A673 (cell line): ENCODE measurements around the gene CRX. TPM values are rescaled to one million over a fixed set of nuclear protein-coding genes. Genes with fewer than 3 reads are reported as not detected.
"Not testable (repeated sequence)": the region's sequence is repeated elsewhere in the genome, so short reads cannot be mapped to it uniquely, and the experiment has no call there.

Source experiments
- BruUV-seq: library from RNA; stranded (reverse); fragments of 400-500 nt; replicated peaks from 2 replicates; lab custom pipeline; 2021; lab: Mats Ljungman, UMichigan
- CTCF ChIA-PET: fragments of 300-600 bp; sonication (Branson Sonifier 250); formaldehyde crosslinking; loops from one replicate; lab custom pipeline; 2022; ENCODE audit warnings: antibody characterized with exemption; lab: Charles Lee
- POLR2A ChIA-PET: fragments of 300-600 bp; sonication (Branson Sonifier 250); formaldehyde crosslinking; loops from one replicate; lab custom pipeline; 2022; ENCODE audit warnings: antibody characterized with exemption; ENCODE audit not compliant: low non-redundant PET; lab: Charles Lee
- DNase-seq: peaks from one replicate; pipeline ENCODE4 v3.0.0-alpha.2; 2015; ENCODE audit warnings: low spot score
- H3K27ac ChIP-seq: fragments of 200-600 bp; sonication (generic); 2 replicates; pipeline ENCODE4 v1.5.1; 2016; ENCODE audit warnings: mixed run types, low read depth, mild to moderate bottlenecking, mixed read lengths, antibody characterized with exemption, low read length; ENCODE audit not compliant: poor library complexity, severe bottlenecking
- H3K27me3 ChIP-seq: fragments of 200-600 bp; sonication (generic); replicated peaks from 2 replicates; pipeline ENCODE4 v1.6.1; 2017; ENCODE audit warnings: mixed run types, low read depth, mild to moderate bottlenecking, mixed read lengths, antibody characterized with exemption, low read length; ENCODE audit not compliant: insufficient read depth, poor library complexity
- H3K36me3 ChIP-seq: fragments of 200-600 bp; sonication (generic); 2 replicates; pipeline ENCODE4 v1.6.1; 2016; ENCODE audit warnings: mixed run types, mild to moderate bottlenecking, mixed read lengths, antibody characterized with exemption, low read length; ENCODE audit not compliant: insufficient read depth, poor library complexity, severe bottlenecking
- H3K4me1 ChIP-seq: fragments of 200-600 bp; sonication (generic); 2 replicates; pipeline ENCODE4 v1.6.1; 2017; ENCODE audit warnings: mixed run types, mild to moderate bottlenecking, mixed read lengths, antibody characterized with exemption, low read length; ENCODE audit not compliant: insufficient read depth, poor library complexity, severe bottlenecking
- H3K4me3 ChIP-seq: fragments of 200-600 bp; sonication (generic); 2 replicates; pipeline ENCODE4 v1.5.1; 2016; ENCODE audit warnings: low read depth, mixed run types, mild to moderate bottlenecking, mixed read lengths, low read length; ENCODE audit not compliant: poor library complexity, severe bottlenecking
- H3K9me3 ChIP-seq: fragments of 200-600 bp; sonication (generic); 2 replicates; pipeline ENCODE4 v1.6.1; 2016; ENCODE audit warnings: mixed run types, low read depth, mild to moderate bottlenecking, mixed read lengths, antibody characterized with exemption, low read length; ENCODE audit not compliant: poor library complexity, severe bottlenecking
- CTCF ChIP-seq: fragments of 300-800, 200-600 bp; sonication (generic); conservative IDR thresholded peaks from 2 replicates; pipeline ENCODE4 v1.5.1; 2017; ENCODE audit warnings: low read depth, mild to moderate bottlenecking, antibody characterized with exemption, low read length, moderate library complexity, mixed read lengths
- EZH2 ChIP-seq: fragments of 200-600 bp; sonication (generic); IDR thresholded peaks from 2 replicates; pipeline ENCODE4 v1.6.1; 2017; ENCODE audit warnings: borderline replicate concordance, low read depth, mild to moderate bottlenecking, mixed read lengths, antibody characterized with exemption, low read length; ENCODE audit not compliant: poor library complexity, severe bottlenecking
- intact Hi-C: fragments of 100-400 bp; cut with micrococcal nuclease; formaldehyde crosslinking; loops from one replicate; pipeline ENCODE4 v1.10.0; 2022; ENCODE audit not compliant: unreplicated experiment
- total RNA-seq: library from RNA; stranded (reverse); gene quantifications from 2 replicates; pipeline ENCODE4 v1.2.3, GENCODE V29; 2021

Gene CRX
- total RNA-seq, 1 experiment from 2014 or later, result not detected

DNA sequence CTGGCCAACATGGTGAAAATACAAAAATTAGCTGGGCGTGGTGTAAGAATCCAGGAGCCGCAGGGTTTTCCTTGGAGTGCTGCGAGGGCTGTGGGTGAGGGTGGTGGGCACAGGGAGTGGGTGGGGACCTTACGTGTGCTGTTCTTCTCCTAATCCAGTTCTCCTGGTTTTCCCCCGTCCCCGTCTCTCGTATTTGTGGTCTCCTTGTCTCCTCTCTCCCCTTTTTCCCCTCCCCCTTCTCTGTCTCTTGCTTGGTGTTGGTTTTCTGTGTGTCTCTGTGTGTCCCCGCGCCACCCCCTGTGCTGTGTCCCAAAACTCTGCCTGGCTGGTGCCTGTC, 41.6 kb upstream of the CRX start:
- no peak for DNase-seq
- H3K9me3 ChIP-seq, result no peaks in the 10 kb centered on the region
- H3K36me3 ChIP-seq, result peaks cover 30% of the 10 kb centered on the region
- TF ChIP-seq EZH2 (no peak), CTCF (no peak)
- ChIA-PET CTCF (interaction anchor here (0.7 kb wide), 1 partner anchor 77 kb away, joined by 4 read pairs; no protein-coding TSS in a partner anchor), POLR2A (no interaction called here)
- BruUV-seq, result no TSS peak
- H3K27ac ChIP-seq, result peak overlapping the region; percentile 45
- H3K4me3 ChIP-seq, result peak overlapping the region; percentile 98
- no peaks in the 10 kb centered on the region for H3K27me3 ChIP-seq
- peaks cover 9% of the 10 kb centered on the region for H3K4me1 ChIP-seq
- intact Hi-C loops, result no loop called here

- intact Hi-C loops, result no loop called here
- H3K27ac ChIP-seq, result no peak overlapping the region
- peaks cover 9% of the 10 kb centered on the region for H3K4me1 ChIP-seq
- ChIA-PET POLR2A (no interaction called here), CTCF (no interaction called here)
- H3K9me3 ChIP-seq, result no peaks in the 10 kb centered on the region
- BruUV-seq, result no TSS peak
- no peak for DNase-seq
- no peaks in the 10 kb centered on the region for H3K27me3 ChIP-seq
- H3K36me3 ChIP-seq, result peaks cover 39% of the 10 kb centered on the region
- TF ChIP-seq EZH2 (no peak), CTCF (no peak)
- no peak overlapping the region for H3K4me3 ChIP-seq
Measured at GRCh38 chr19:47781590-47782262, 40.0 kb upstream of the CRX start.

DNA sequence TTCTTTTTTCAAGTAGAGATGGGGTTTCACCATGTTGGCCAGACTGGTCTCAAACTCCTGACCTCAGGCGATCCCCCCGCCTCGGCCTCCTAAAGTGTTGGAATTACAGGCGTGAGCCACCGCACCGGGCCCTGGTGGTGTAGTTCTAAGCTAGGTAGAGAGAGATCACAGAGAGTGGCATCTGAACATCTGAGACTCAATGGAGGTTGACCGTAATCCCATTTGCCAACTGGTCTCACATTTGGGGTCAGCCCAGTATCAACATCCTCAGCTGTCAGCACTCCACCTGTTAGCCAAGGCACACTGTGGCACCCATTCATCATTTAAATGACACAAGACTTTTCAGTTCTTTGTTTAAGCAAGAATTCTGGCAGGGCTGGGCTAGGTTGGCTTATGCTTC, 35.2 kb upstream of the CRX start:
- ChIA-PET POLR2A (no interaction called here), CTCF (interaction anchor here (2.2 kb wide), 1 partner anchor 21 kb away, joined by 17 read pairs; no protein-coding TSS in a partner anchor)
- intact Hi-C loops, result loop anchor here (5.0 kb wide), 1 partner anchor 74 kb away; the partner anchor contains the start of gene EHD2
- Histone ChIP-seq H3K27me3 (no peaks in the 10 kb centered on the region), H3K4me1 (no peaks in the 10 kb centered on the region), H3K36me3 (peaks cover 28% of the 10 kb centered on the region), H3K27ac (no peak overlapping the region), H3K4me3 (no peak overlapping the region), H3K9me3 (no peaks in the 10 kb centered on the region)
- BruUV-seq, result no TSS peak
- no peak for DNase-seq
- no peak for TF ChIP-seq EZH2
- no peak for TF ChIP-seq CTCF

GRCh38 chr19:47787307-47787706, 34.4 kb upstream of the CRX start:
- POLR2A ChIA-PET, H3K4me1 ChIP-seq, H3K9me3 ChIP-seq, H3K27ac ChIP-seq, DNase-seq, H3K27me3 ChIP-seq, H3K4me3 ChIP-seq, BruUV-seq: not testable (repeated sequence)
- H3K36me3 ChIP-seq, result peaks cover 21% of the 10 kb centered on the region
- intact Hi-C loops, result loop anchor here (5.0 kb wide), 1 partner anchor 75 kb away; the partner anchor contains the start of gene EHD2
- CTCF ChIA-PET, result interaction anchor here (0.7 to 2.2 kb wide), 2 partner anchors 9 to 22 kb away, joined by 9 to 17 read pairs; no protein-coding TSS in a partner anchor

GRCh38 chr19:47789811-47790210, 31.9 kb upstream of the CRX start:
- H3K36me3 ChIP-seq, H3K9me3 ChIP-seq, H3K4me3 ChIP-seq, H3K4me1 ChIP-seq, POLR2A ChIA-PET, H3K27me3 ChIP-seq, H3K27ac ChIP-seq, BruUV-seq, DNase-seq: not testable (repeated sequence)
- intact Hi-C loops, result loop anchor here (5.0 kb wide), 1 partner anchor 78 kb away; the partner anchor contains the start of gene EHD2
- CTCF ChIA-PET, result interaction anchor here (1.9 kb wide), 1 partner anchor 24 kb away, joined by 8 read pairs; no protein-coding TSS in a partner anchor
